Kasumi-1 (cell line): Measurements from ENCODE around the gene SNPH.

Experiments used
- DNase-seq, 2 experiments: peaks; one replicate each; lab custom pipeline; 2025; lab: John Stamatoyannopoulos, UW

The SNPH gene

DNA sequence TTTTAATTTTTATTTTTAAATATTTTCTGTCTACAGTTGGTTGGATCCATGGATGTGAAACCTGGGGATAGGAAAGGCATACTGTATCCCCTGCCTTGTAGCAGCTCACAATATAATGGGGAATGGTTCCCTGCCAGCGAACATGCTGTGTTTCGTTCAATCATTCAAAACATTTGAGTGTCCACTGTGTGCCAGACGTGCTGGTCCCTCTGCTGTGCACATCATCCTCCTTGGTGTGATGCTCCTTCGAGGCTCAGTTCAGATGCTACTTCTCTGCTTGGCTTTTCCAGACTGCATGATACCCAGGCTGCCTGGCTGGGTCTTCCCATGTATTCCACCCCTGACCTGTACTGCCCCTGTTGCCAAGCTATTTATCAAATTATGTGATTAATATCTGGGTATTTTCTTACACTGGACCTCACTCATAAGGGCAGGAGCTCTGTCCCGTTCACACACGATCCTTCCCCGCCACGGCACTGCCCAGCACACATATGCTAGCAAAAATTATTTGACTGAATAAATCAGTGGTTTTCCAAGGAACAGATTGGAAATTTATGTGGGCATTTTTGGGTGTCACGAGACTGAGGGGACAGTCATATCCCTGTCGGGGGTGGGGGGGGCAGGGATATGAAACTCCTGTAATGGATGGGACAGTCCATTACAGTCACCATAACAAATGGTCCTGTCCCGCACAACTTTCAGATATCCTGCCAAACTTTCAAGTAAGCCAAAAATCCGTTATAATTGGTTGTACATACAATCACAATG lies 57.9 kb downstream of the SNPH start:
- no peak for DNase-seq

DNA sequence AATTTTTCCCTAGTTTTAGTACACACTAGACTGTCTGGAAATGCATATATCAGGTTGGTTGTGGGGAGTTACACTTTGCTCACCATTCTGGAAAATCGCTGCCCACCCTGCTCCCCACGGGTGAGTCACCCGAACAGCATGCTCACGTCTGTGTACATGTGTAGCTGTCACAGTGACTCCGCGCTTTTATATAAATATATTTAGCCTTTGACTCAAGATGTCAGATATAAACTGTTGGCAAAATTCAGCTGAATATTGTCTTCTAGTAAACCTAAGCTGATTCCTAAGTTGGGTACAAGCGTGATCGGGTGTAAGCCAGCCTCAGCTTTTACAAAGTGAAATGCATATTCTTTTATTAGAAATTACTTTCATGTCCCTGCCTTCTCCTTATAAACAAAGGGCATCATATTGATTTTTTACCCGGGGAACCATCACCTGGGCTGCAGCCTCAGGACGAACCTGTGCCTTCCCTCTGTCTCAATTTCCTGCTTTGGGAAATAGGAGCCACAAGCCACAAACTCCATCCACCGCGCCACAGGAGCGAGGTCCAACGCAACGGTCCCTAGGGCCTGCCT lies 58.6 kb downstream of the SNPH start:
- no peak for DNase-seq

DNA sequence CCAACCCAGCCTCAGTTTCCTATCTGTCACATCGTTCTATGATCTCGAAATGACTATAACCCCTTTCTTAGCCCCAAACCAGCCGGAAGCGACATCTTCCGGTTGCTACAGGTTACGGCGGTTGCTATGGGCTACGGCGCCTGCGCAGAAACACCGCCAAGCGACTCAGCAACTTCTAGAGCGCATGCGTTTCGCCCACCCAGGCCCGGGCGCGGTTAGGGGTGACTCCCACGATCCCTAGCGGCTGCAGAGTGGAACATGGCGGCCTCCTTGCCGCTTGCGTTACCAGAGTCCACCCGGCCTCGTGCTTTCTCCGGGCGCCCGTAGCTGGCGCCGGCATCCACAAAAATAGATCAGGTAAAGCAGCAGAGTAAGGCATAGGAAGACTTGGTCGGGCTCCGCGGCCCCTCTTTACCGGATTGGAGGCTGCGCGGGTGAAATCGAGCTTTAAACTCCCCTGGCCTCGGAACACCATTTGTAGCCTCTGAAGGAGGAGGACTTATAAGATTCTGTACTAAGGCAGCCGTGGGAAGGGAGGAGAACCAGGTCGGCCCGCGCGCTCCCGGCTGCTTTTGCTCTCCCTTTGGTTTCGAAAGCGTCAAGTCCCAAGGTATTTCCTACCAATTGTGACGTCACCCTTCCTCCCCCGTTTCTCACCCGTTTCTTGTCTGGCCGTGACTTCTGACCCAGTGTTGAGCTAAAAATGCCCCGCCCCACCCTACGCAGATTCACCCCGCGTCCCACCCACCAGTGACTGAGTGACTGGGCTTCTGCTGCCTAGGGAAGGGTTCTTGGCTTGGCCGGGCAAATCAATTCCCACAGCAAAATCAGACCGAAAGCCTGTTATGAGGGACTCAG lies 59.3 kb downstream of the SNPH start:
- peak; percentile 91 to 92 for DNase-seq

DNA sequence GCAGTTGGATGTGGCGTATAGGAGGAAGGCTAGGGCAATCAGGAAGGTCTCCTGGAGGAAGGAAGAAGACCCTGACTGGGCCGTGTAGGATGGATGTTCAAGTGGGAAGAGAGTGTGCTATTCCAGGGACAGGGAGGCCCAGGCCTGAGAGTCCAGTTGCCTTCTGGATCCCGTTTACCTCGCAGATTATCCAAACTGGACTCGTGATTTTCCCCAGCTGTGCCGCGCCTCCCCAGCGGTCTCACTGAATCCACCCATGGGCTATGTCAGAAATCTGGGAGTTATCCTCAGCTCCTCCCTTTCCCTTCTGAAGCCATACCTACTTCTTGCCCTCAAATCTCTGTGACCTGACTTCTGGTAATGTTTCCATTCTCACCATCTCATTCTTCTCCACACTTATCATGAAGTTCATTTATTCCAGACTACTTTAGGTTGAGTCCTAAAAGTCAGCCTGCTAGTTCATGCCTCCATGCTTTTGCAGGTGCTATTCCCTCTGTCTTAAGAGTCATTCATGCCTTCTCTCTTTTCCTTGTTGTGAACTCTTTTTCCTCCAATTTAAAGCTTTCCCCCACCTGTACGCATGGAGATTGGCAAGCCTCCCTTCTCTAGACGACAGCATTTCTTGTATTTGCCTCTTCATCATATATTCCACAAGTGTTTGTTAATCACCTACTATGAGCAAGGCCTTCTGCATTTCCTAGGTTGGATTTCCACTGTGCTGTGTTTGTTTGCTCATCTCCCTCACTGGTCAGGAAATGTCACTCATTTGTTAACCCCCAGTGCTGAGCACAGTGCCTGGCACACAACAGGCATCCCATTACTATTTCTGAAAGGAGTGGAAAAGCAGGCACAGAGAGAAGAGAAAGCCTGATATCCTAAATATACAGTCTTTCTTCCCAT lies 60.2 kb downstream of the SNPH start:
- no peak for DNase-seq

DNA sequence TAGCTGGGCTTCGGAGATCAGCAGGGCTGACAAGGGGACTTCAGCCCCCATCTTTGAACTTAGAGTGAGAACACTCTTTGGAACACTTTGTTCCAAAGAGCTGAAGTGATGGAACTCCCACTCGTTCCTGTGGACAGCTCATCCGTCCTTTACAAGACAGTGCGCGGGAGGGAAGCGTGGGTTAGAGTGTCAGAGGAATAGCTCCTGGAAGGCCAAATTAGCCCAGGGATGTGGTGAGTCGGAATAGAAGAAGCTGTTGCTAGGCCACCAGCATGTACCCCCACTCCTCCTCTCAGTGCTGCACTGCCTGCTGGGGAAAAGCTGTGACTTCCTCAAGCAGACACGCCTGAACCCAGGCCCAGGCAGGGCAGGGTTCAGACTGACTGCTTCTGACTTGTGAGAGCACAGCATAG lies 61.2 kb downstream of the SNPH start:
- peak; percentile 10 for DNase-seq

DNA sequence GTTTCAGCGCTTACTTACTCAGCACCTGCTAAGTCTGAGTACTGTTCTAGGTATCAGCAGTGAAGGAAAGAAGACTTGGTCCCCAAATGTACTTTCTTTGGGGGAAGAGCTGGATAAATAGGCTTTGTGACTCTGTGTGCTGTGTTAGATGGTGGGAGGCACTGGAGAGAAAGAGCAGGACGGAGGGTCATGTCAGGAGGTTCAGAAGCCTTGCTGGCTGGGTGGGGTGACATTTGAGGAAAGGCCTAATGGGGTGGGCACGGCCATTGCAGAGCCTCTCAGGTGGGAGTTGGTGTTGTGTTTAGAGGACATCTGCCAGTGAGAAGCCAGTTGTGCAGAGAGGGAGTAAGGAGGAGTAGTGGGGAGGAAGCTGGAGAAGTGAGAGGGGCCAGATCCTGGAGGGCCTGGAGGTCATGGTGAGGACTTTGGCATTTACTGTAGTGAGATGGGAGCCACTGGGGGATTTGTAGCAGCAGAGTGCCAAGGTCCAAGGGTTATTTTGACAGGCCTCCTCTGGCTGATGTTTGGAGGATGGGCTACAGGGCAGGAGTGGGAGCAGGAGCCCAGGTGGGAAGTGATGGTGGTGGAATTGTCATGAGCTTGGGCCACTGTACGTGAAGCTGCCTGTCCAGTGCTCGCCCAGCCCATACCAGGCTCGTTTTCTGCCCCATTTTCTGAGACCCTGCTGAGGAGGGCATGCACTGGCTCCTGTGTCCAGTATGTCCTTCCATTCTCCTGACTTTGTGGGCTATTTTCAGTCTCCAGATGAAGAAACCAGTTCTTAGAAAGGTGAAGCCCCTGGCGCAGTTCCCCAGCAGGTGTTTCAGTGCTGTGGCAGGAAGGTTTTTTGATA lies 62.0 kb downstream of the SNPH start:
- DNase-seq = no peak

DNA sequence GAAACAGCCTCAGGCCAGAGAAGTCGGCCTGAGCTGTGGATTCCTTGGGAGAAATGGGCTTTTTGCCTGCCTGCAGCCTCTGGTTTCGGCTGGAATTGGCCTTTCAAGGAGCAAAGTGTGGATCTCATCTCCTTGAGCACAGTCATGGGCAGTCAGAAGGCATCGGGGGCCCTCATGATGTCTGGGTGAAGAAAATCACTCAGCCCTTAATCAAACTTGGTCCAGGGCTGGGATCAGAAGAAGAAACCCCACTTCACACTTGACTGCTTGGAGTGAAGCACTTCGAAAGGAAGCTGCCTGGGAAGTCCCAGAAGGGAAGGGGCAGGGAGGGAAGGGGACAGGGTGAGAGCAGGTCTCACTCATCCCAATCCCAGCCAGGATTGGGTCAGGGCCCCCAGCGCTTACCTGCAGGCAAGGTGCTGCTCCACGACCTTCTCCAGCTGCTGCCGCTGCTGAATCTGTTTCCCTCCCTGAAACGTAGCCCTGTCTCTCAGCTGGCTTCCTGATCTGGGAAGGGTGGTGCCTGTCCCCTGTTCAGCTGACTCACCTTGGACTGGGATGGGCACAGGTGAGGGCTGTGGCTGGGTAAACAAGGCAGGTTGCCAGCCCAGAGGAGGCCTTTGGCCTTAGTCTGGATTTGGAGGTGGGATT lies 62.7 kb downstream of the SNPH start, which contains the start of gene SDCBP2:
TSS of gene SDCBP2 (minus strand) at position 460 of the 651 bp plus-strand sequence. CDS start 8,723 bp downstream, outside the sequence.
- no peak for DNase-seq

DNA sequence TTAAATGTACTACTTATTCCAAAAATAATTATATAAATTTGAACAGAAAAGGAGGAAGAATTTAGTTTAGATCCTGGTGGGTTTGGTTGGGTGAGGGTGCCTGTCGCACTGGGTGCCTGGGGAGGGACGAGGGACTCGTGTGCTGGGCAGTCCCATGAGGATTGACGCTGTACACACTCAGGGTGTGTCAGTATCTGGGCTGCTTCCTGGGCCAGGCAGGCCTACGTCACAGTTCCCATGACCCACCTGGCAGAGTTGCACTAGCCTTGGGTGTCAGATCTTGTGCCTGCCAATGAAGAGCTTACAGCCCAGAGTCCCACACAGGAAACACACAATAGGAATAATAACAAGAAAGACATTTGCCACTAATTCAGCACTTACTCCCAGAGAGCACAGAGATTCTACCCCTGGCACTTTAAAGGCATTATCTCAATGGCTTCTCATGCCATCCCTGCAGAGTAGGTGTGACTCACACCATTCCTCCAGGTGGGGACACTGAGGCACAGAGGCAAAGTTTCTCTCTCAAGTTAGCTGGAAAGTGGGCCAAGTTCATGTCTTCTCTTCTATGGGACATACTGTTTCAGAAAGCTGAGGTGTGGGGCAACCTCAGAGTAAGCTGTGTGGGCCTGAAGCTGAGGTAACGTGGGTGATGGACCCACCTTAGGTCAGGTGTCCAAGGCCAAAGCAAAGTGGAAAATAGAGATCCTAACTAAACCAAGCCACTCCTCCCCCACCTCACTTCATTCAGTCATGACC lies 64.2 kb downstream of the SNPH start:
- DNase-seq = no peak

DNA sequence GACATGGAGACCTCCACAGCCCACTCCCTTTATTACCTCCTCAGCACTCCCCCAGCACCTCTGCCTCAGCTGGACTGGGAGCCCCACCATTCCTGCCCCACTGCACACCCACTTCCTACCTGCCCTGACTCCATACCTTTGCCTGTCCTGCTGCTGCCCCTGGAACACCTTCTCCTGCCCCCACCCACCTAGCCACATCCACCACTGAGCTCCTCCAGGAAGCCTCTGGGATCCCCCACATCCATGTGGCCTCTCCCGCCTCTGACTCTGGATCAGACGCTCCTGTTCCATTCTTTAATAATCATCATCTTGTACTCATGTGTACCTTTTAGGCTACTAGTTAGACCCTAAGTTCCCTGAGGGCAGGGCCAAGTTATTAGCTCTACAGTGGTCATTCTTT lies 65.0 kb downstream of the SNPH start:
- DNase-seq = no peak

DNA sequence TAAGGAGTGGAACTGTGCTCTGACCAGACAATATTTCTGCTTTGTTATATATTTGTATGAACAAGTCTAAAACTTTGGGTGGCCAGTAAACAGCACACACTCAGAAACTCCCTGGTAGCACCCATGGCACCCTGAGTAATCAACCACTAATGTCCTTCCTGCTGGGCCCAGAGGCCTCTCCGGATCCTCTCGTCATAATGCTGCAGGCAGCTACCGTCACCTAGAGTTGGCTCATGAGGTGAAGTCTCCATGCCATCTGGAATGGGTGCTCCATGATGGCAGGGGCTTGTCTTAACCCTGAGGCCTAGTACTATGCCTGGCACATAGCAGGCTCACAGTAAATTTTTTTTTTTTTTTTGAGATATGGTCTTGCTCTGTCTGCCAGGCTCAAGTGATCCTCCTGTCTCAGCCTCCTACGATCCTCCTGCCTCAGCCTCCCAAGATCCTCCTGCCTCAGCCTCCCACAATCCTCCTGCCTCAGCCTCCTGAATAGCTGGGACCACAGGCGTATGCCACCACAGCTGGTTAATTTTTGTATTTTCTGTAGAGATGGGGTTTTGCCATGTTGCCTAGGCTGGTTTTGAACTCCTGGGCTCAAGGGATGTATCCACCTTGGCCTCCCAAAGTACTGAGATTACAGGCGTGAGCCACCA lies 65.8 kb downstream of the SNPH start:
- no peak for DNase-seq

DNA sequence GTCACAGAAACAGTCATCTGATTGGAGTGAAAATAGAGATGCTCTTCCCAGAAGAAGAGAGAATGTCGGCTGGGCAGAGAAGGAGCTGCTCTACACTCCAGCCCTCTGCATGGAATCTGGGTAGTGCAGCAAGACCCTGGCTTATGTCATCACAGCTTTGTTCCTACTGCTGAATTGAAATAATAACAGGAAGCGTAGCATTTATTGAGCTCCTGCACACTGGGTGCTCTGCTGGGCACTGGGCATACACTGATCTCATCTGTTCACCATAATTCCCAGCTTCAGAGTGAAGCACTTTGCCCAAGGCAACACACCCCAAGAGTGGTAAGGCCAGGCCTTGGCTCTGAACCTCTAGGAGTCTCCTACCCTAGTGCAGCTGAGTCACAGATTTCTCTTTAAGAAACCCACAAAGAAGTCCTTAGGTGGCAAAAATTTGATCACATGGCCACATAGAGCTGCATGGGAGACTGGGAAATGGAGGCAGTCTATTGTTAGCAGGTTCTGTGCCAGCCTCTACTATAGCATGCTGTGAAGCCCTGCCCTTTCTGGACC lies 66.7 kb downstream of the SNPH start:
- no peak for DNase-seq

DNA sequence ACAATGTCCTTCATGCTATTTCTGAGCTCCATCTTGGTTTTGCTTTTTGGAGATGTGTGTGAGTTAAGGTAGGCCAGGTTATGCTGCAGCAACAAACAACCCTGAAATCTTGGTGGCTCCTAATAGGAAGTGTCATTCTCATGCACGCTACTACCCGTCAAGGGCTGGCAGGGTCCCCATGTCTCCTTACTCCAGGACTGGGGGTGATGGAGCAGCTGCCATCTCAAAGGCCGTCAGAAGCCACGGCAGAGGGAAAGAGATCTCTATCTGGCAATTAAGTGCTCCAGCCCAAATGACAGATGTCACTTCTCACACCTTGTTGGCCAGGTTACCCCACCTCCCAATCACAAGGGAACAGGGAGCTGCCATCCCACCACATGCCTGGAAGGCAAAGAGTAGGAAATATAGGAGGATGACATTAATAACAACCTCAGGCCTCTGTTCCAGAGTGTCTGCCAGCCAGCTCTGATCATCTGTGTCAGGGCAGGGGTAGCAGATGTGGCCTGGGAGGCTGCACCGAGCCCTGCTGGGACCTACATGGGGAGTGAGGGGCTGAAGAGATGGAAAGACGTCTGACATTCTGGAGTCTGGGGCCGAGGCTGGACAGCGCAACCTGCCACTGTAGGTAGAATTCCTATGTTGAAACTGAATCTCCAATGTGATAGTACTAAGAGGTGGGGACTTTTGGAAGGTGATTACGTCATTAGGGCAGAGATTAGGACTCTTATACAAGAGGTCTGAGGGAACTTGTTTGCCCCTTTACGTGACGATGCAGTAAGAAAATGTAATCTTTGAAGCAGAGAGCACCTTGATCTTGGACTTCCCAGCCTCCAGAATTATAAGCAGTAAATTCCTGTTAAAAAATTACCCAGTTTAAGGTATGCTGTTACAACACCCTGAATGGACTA lies 67.6 kb downstream of the SNPH start:
- DNase-seq = no peak

DNA sequence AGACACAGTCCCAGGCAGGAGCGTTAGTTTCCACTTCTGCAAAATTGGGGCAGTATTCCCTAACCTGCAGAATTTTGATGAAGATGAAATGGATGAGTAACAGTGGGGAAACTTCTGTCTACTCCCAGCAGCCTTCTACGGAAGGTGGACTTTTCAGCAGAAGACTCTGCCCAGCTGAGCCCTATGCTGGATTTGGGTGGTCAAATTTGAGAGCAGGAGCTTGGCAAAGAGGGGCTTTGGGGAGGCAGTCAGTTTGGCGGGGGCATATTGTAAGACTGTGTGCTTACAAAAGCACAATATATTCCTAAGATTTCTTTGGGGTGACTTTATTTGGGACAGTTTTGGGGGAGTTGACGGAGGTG lies 68.3 kb downstream of the SNPH start:
- DNase-seq = no peak

DNA sequence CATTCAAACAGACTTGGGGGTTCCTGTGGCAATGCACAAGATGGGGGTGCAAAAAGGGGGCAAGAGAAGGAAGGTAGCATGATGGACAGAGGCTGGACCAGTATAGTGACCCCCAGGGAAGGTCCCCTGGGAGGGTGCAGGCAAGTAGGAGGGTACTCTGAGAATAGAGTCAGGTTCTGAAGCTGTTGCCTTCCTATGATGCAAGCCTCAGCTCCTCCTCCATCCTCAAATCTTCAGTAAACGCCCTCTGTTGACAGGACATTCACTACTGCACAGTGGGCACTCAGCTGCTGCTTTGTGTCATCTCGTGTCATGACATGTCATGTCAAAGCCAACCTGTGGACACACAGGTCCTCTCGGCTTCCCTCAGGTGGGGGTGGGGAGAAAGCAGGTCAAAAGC lies 68.7 kb downstream of the SNPH start:
- DNase-seq = no peak

DNA sequence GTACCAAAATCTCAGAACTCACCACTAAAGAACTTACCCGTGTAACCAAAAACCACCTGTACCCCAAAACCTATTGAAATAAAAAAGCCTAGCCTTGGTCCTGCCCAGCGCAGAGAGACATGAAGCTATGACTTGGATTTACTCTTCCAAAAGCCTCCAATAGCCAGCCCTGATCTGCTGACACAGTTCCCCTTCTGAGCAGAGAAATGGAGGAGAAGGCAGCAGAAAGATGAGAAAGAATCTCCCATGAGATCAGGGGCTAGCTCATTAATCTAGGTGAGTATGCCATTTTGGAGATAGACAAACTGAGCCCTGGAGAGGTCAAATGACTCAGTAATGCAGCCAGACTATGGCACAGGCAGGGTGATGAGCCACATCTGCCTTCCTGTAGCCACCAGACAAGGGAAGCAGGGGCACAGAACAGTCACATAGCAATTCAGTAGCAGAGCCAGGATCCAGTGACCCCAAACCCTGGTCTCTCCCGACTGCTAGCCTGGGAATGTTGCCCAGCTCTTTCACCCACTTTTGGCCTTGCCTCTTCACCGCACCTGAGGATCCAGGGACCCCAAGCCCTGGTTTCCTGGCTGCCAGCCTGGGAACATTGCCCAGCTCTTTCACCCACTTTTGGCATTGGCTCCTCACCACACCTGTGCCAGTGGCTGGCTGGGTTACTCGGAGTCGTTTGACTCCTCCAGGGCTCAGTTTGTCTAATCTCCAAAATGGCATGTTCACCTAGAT lies 70.0 kb downstream of the SNPH start:
- no peak for DNase-seq

DNA sequence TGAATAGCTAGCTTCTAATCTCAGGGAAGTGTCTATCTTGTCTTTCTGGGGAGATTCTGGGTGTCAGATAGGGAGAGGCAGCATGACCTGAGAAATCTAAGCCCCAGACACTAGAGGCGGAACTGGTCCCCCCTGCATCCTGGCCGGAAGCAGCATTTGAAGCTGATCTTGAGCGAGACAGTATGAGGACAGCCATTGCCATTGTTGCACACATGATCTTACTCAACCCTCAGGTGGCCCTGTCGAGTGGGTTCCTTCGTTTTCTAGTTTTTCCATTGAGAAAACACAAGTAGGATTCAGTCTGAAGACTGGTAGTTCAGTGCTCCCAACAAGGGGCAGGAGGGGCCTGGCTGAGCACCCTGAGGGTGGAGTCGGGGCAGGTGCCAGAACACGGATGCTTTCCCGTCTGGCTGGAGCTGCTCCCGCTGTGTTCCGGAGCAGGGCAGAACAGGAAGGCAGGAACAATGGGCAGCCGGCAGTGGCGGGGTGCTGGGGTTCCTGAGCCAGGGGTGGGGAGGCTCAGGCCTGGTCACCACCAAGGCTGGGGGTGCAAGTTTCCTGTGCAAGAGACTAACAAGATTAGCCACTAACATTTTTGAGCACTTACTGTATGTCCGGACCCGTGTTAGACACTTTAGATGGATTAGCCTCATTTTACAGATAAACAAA lies 70.7 kb downstream of the SNPH start:
- DNase-seq = no peak
